Neural cell (in vitro differentiated cells): ENCODE results near the gene BTG1.

ENCODE experiments used
- CTCF ChIP-seq: fragments of 450-650 bp; IDR thresholded peaks from 2 replicates; pipeline ENCODE4 v1.5.1; 2014; ENCODE audit warnings: antibody characterized with exemption, mild to moderate bottlenecking, moderate library complexity; ENCODE audit not compliant: poor library complexity, severe bottlenecking
- EP300 ChIP-seq: fragments of 450-650 bp; conservative IDR thresholded peaks from 2 replicates; pipeline ENCODE4 v1.6.1; 2014; ENCODE audit warnings: antibody characterized with exemption, mild to moderate bottlenecking, moderate library complexity; ENCODE audit not compliant: poor library complexity, severe bottlenecking
- EZH2 ChIP-seq: fragments of 200-600, 300-800 bp; shearing (Covaris generic), sonication (generic); IDR thresholded peaks from 2 replicates; pipeline ENCODE4 v1.6.1; 2014; ENCODE audit warnings: antibody characterized with exemption, low read length, borderline replicate concordance, mild to moderate bottlenecking; ENCODE audit not compliant: insufficient read depth, poor library complexity, severe bottlenecking
- MXI1 ChIP-seq: fragments of 450-650 bp; conservative IDR thresholded peaks from 2 replicates; pipeline ENCODE4 v1.6.1; 2014; ENCODE audit warnings: antibody characterized with exemption, mild to moderate bottlenecking; ENCODE audit not compliant: poor library complexity, severe bottlenecking
- POLR2AphosphoS5 ChIP-seq: IDR thresholded peaks from 2 replicates; pipeline ENCODE4 v1.6.1; 2012
- REST ChIP-seq: IDR thresholded peaks from 2 replicates; pipeline ENCODE4 v1.6.1; 2012; ENCODE audit warnings: borderline replicate concordance
- TAF1 ChIP-seq: IDR thresholded peaks from 2 replicates; pipeline ENCODE4 v1.6.1; 2012; ENCODE audit warnings: low read depth

GRCh38 chr12:92158796-92159439 lies 13.3 kb upstream of the BTG1 start:
- TF ChIP-seq POLR2AphosphoS5, result no peak
- no peak for TF ChIP-seq EP300
- TF ChIP-seq CTCF, result no peak
- TF ChIP-seq TAF1, result no peak
- TF ChIP-seq EZH2, result no peak
- no peak for TF ChIP-seq REST
- TF ChIP-seq MXI1, result no peak
